Neural cell (in vitro differentiated cells): ENCODE results near the gene C9orf40.

ENCODE experiments used
- CTCF ChIP-seq: fragments of 450-650 bp; IDR thresholded peaks from 2 replicates; pipeline ENCODE4 v1.5.1; 2014; ENCODE audit warnings: antibody characterized with exemption, mild to moderate bottlenecking, moderate library complexity; ENCODE audit not compliant: poor library complexity, severe bottlenecking
- EP300 ChIP-seq: fragments of 450-650 bp; conservative IDR thresholded peaks from 2 replicates; pipeline ENCODE4 v1.6.1; 2014; ENCODE audit warnings: antibody characterized with exemption, mild to moderate bottlenecking, moderate library complexity; ENCODE audit not compliant: poor library complexity, severe bottlenecking
- EZH2 ChIP-seq: fragments of 200-600, 300-800 bp; shearing (Covaris generic), sonication (generic); IDR thresholded peaks from 2 replicates; pipeline ENCODE4 v1.6.1; 2014; ENCODE audit warnings: antibody characterized with exemption, low read length, borderline replicate concordance, mild to moderate bottlenecking; ENCODE audit not compliant: insufficient read depth, poor library complexity, severe bottlenecking
- MXI1 ChIP-seq: fragments of 450-650 bp; conservative IDR thresholded peaks from 2 replicates; pipeline ENCODE4 v1.6.1; 2014; ENCODE audit warnings: antibody characterized with exemption, mild to moderate bottlenecking; ENCODE audit not compliant: poor library complexity, severe bottlenecking
- POLR2AphosphoS5 ChIP-seq: IDR thresholded peaks from 2 replicates; pipeline ENCODE4 v1.6.1; 2012
- RAD21 ChIP-seq: fragments of 450-650 bp; conservative IDR thresholded peaks from 2 replicates; pipeline ENCODE4 v1.6.1; 2014; ENCODE audit warnings: antibody characterized with exemption, mild to moderate bottlenecking, moderate library complexity
- REST ChIP-seq: IDR thresholded peaks from 2 replicates; pipeline ENCODE4 v1.6.1; 2012; ENCODE audit warnings: borderline replicate concordance
- SMC3 ChIP-seq: fragments of 450-650 bp; conservative IDR thresholded peaks from 2 replicates; pipeline ENCODE4 v1.6.1; 2014; ENCODE audit warnings: antibody characterized with exemption, mild to moderate bottlenecking, moderate library complexity; ENCODE audit not compliant: poor library complexity
- TAF1 ChIP-seq: IDR thresholded peaks from 2 replicates; pipeline ENCODE4 v1.6.1; 2012; ENCODE audit warnings: low read depth

- TF ChIP-seq TAF1 (no peak), EP300 (no peak), SMC3 (no peak), CTCF (no peak), POLR2AphosphoS5 (no peak), REST (no peak), EZH2 (no peak), RAD21 (no peak), MXI1 (no peak)
Measured at GRCh38 chr9:74907085-74907484, 45.6 kb downstream of the C9orf40 start.
